DOHH2 (cell line): ENCODE measurements around the gene TMEM92.

ENCODE experiments used
- EZH2phosphoT487 ChIP-seq: fragments of 200-600 bp; sonication (generic); IDR thresholded peaks from 2 replicates; pipeline ENCODE4 v1.6.1; 2017; ENCODE audit warnings: borderline replicate concordance, mild to moderate bottlenecking, antibody characterized with exemption, low read length, moderate library complexity, mixed read lengths
- TF ChIP-seq, protein P1 (sequence below): fragments of 200-600 bp; sonication (generic); IDR thresholded peaks from one replicate; pipeline ENCODE4 v1.5.1; 2014; ENCODE audit warnings: antibody characterized with exemption, mild to moderate bottlenecking, low read depth, low read length; ENCODE audit not compliant: poor library complexity, severe bottlenecking

DNA sequence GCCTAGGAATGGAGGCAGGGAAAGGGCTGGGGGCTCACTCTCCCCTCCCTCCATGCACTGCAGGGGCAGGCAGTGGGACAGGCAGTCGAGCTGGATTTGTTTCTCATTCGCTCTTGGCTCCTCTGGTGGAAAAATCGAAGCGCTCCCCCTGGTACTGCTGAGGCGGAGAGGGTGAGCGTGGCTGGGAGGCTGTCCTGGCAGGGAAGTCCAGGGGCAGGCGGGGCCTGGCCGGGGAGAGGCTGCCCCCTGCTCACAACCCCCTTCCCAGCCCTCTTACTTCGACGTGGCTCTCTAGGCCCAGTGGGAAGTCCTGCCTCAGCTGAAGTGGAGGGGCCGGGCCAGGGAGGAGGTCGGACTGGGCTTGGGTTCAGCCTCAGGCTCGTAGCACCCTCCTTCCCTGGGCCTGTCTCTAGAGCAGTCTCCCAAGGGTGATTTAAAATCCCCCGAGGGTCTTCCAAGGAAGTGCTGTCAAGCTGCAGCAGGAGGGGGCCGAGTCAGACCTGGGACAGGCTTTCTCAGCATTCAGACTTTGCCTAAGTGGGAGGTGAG, 16.5 kb upstream of the TMEM92 start:
- TF ChIP-seq, protein P1, sequence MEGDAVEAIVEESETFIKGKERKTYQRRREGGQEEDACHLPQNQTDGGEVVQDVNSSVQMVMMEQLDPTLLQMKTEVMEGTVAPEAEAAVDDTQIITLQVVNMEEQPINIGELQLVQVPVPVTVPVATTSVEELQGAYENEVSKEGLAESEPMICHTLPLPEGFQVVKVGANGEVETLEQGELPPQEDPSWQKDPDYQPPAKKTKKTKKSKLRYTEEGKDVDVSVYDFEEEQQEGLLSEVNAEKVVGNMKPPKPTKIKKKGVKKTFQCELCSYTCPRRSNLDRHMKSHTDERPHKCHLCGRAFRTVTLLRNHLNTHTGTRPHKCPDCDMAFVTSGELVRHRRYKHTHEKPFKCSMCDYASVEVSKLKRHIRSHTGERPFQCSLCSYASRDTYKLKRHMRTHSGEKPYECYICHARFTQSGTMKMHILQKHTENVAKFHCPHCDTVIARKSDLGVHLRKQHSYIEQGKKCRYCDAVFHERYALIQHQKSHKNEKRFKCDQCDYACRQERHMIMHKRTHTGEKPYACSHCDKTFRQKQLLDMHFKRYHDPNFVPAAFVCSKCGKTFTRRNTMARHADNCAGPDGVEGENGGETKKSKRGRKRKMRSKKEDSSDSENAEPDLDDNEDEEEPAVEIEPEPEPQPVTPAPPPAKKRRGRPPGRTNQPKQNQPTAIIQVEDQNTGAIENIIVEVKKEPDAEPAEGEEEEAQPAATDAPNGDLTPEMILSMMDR = no peak
- no peak for TF ChIP-seq EZH2phosphoT487
